NCI-H2107 treated with DMSO at 0.1 percent for 48 hours (cell line): Measurements from ENCODE around the gene ANKRD53.

Experiments used
- DNase-seq: peaks from one replicate; lab custom pipeline; 2025; ENCODE audit not compliant: unreplicated experiment; lab: John Stamatoyannopoulos, UW

The ANKRD53 gene

DNA sequence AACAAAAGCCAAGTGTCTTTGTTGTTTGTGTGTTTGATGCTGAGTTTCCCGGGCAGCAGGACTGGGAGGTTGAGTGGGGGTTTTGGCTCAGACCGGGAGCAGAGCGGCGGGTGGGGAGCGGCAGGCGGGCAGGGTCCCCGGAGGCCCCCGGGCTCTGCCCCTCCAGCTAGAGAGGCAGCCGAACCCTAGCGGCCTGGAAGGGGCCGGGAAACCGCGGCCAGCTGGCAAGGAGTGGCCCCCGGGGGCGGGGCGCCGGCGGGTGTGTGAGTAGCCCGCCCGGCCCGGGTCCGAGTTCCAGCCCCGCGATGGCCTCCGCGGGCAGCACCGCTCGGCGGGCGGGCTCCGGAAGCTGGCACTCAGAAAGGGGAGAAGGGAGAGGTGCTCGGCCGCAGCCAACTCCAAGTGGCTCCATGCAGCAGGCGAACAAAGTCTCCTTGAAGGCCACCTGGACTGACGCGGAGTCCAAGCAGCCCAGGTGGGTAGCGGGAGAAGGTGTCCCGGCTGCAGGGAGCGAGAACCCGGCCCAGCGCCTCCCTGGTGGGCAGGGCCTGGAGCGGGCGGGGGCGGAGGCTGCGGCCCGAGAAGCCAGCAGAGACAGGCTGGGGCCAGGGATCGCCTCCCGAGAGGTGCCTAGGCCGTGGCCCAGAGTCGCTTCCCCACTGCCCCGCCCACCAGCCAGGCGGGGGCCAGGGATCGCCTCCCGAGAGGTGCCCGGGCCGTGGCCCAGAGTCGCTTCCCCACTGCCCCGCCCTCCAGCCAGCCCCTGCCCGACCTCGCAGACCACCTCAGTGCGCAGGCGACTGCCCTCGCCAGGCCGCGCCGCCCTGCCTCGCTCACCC, at the start of gene ANKRD53:
Gene ANKRD53, plus strand, starts transcription at position 290 of the 839 bp plus-strand sequence. Its CDS starts 16 bp downstream, at position 306.
- peak; percentile 5 for DNase-seq

- DNase-seq, result no peak
Measured at GRCh38 chr2:70930371-70931329, 47.8 kb upstream of the ANKRD53 start.

DNA sequence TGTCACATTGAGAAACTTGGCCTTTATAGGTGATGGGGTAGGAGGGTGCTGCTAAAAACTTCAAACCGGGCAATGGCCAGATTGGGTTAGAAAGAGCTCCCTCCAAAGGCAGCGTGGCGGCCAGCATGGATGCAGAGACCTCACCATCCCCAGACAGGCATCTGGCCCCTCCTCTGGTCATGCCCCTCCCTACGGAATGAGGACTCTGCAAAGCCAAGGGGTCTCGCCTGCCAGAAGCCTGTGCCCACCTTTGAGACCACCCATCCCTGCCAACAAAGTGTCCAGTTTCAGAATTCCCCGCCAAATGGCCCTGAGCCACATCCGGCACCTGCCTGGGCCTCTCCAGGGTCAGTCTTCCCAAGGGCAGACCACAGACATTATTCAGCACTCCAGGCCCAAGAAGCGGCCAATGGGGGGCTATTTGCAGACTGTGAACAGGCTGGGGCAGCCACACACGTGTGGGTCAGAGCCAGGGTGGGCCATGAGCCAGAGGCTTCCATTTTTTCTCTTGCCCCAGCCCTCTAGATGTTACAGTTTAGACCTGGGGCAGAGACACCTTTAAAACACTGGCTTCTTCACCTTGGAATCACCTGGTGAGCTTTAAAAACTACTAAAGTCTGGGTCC, 46.9 kb upstream of the ANKRD53 start:
- no peak for DNase-seq

GRCh38 chr2:70932631-70933230, 45.7 kb upstream of the ANKRD53 start:
- DNase-seq, result no peak

- no peak for DNase-seq
Measured at GRCh38 chr2:70934981-70935380, 43.4 kb upstream of the ANKRD53 start.

- peak; percentile 93 for DNase-seq
Measured at GRCh38 chr2:70935468-70936164, 42.8 kb upstream of the ANKRD53 start, which contains the start of gene ATP6V1B1. Gene ATP6V1B1, plus strand, starts transcription at chr2:70935900. Its CDS starts 55 bp downstream, at chr2:70935955.

GRCh38 chr2:70936165-70936978, 42.1 kb upstream of the ANKRD53 start:
- peak; percentile 46 for DNase-seq

DNA sequence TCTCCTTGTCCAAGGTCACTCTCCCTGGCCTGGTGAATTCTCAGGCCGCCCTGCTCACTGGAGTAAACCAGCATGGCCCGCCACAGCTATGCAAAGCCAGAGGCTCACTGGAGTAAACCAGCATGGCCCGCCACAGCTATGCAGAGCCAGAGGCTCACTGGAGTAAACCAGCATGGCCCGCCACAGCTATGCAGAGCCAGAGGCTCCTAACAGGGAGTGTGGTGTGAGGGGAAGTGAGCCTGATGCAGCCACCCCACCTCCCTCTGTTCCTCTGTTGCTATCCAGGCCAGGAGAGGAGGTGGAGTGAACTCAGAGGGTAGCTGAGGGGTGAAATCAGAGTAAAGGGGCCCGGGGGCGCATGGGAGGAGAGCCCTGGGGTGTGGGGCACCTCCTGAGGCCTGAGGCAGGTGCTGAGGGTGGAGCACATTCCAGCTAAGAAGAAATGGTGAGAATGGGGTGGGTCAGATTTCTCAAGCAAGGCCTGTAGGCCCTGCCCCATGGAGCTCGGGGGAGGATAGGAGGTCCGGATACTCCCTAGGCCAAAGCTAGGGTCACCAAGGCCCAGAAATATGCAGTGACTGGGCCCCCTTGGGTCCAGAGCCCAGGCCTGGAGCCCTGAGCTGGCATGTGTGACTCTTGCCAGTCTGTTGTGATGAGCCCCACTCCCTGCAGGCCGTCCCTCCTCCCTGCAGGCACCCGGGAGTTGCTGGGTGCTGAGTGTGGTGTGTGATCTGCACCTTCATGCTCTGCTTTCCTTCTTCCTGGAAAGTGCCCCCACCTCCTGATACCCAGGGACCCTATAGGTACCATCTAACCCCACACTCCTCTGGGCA, 41.2 kb upstream of the ANKRD53 start:
- no peak for DNase-seq

DNA sequence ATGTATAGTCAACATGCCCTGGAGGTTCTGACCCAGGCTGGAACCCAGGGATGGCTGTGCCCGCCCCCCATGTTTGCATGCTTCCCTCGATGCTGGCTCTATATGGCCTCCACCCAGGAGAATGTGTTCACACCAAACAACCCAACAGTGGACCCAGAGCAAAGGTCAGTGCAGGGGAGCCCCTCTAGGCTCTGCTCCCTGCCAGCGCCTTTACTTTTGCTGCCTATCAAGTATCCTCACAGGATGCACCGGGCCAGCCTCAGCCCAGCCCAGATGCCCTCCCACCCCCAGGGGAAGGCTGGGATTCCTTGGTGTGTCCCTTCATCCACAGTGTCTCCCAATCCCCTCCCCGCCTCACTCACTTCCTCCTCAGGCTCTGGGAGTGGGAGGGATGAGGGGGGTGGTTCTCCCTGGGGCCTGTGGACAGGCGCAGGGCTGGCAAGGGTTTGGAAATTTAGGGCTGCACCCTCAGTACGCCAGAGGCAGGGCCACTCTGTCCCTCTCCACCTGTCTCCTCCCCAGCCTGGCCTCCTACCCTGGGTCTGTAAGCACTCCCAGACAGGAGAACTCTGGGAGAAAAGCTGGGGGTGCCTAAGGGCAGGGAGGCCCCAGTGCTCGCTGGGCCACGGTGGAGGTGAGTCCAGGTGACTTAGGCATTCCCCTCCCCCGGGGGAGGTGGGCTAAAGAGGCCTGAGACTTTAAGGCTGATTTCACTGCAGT, 40.4 kb upstream of the ANKRD53 start:
- DNase-seq, result no peak

DNA sequence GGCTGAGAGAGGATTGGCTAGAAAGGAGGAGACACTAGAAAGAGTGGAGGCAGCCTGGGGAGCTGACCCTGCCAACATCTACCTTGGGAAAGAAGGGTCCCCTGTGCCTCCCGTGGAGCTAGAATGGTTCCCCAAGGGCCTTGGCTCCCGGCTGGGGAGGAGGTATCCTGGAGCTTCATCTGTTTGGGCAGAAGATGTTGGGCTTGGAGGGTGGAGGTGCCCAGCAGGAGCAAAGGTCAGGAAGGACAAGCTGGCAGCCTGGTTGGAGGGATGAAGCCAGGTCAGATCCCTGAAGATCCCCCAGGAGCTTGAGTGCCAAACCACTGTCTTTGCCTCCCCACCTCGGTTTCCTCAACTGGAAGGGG, 39.9 kb upstream of the ANKRD53 start:
- no peak for DNase-seq

- no peak for DNase-seq
Measured at GRCh38 chr2:70939001-70939838, 39.2 kb upstream of the ANKRD53 start.

- DNase-seq, result no peak
Measured at GRCh38 chr2:70939839-70940580, 38.4 kb upstream of the ANKRD53 start.

DNA sequence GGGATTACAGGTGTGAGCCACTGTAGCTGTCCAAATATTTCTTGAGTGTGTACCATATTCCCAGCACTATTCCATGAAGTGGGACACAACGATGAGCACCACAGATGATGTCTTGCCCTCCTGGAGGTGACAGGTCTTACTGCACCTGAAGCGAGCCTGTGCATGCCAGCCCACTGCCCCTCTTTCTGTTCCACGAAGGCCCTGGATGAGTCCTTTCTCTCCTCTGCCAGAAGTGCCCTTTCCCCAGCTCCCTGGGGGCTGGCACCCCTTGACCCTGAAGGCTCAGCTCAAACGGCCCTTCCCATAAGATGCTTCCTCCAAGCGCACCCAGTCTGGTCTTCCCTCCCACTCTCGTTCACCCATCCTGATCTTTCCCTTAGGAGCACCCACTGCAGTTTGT, 37.2 kb upstream of the ANKRD53 start:
- no peak for DNase-seq

GRCh38 chr2:70941701-70942100, 36.7 kb upstream of the ANKRD53 start:
- DNase-seq, result no peak

- DNase-seq, result no peak
Measured at GRCh38 chr2:70942396-70943204, 35.8 kb upstream of the ANKRD53 start.
